NB4 (cell line): ENCODE results near the gene ATF5.

Experiments used
- CTCF ChIP-seq: IDR thresholded peaks from one replicate; pipeline ENCODE4 v1.5.1; 2012; ENCODE audit warnings: low read depth, low read length
- POLR2A ChIP-seq: IDR thresholded peaks from 2 replicates; pipeline ENCODE4 v1.6.1; 2011; ENCODE audit warnings: mild to moderate bottlenecking; ENCODE audit not compliant: insufficient read length; ENCODE audit errors: extremely low read depth

- TF ChIP-seq CTCF (no peak), POLR2A (no peak)
Observed at GRCh38 chr19:49882643-49883042, 46.4 kb upstream of the ATF5 start.
